KG1 (cell line): ENCODE results near the gene KATNAL1.

Experiments used
- DNase-seq: peaks from one replicate; lab custom pipeline; 2025; lab: John Stamatoyannopoulos, UW

KATNAL1 gene

DNA sequence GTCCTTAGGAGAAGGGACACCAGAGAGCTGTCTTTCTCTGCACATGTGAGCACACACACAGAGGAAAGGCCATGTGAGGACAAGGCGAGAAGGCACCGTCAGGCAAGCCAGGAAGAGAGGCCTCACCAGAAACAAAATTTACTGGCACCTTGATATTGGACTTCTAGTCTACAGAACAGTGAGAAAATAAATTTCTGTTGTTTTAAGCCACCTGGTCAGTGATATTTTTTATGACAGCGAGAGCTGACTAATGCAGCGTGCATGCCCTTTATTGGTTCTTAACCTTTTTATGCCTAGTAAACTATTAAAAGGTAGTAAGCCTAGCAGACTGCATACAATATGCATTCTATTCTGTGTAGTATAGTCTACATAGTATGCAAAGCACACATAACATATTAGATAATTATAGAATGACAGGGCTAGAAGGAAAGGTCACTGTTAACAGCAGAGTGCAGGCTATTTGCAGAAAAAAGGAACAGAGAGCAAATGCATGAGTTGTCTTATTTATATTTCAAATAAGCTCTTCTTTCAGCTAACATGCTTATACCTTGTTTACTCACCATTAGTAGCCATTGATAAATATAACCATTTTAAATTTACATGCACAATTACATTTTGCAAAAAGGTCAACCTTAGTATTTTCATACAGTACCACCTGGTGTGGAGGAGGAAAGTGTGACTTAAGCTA, 25.2 kb upstream of the KATNAL1 start:
- no peak for DNase-seq

DNA sequence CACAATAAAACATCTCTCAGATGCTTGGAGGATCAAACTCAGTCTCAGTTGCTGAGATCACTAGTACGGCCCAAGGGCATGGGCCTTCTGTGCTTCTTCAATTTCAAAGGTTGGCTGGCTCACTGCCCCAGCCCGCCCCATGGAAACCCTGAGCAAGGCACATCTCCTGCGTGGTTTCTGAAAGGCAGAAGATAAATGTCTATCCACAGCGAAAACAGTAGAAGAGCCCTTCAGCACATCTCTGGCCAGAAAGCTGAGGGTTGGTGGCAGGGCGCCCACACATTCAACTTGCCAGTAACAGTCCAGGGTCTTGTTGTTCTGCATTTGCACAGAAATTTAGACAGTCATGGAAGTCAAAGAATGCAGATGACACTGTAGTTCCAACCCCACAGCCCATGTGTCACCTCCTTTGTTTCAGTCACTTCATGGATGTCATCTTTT, 24.0 kb upstream of the KATNAL1 start:
- no peak for DNase-seq

DNA sequence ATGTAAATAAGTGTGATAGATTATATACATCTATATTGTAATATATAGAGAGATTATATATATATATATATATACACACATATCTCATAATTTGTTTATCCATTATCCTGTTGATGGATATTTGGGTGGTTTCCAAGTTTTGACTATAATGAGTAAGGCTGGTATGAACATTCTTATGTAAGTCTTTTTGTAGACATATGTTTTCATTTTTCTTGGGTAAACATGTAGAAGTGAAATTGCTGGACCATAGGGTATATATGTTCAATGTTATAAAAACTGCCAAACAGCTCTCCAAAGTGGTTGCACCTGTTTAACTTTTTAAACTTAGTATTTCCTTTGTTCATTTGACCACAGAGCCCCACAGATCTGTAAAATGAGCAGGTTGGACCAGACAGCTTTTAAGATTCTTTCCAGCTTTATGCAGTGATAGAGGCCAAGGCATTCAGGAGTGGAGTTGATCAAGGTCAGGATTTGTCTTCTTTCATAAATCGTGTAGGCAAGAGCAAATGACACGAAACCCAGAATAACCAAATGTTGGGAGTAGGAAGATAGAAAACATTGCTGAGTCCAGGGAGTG, 21.7 kb upstream of the KATNAL1 start:
- DNase-seq = no peak

DNA sequence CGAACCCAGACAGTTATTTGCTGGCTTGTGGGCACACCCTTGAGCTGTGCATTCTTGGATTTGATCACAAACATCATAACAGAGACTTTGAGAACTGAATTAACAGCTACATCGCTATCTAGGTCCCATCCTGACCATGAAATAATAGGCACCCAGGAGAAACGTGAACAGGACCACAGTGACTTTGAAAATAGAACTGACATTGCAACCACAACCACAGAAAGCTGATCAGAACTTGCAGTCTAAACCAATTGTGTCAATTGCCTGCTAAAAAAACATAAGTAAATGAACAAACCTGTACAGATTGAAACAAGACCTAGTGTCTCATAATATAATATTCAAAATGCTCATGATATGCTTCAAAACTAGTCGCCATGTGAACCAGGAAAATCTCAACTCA, 18.3 kb upstream of the KATNAL1 start:
- no peak for DNase-seq

DNA sequence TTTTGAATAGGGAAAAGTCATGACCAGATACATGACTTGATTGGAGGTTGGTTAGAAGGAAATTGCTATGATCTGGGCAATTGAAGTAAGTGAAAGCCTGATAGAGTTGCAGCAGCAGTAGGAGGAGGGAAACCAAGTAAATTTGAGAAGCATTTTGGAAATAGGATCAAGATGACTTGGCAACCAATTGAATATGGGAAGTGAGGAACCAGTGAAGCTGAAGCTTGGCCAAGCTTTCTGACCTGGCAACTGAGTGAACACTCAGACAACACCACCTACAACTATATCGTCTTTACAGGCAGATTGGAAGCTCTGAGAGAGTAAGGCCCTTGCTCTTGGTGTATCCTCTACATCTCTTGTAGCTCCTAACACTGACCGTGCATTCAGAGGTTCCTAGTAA, 16.2 kb upstream of the KATNAL1 start:
- no peak for DNase-seq

DNA sequence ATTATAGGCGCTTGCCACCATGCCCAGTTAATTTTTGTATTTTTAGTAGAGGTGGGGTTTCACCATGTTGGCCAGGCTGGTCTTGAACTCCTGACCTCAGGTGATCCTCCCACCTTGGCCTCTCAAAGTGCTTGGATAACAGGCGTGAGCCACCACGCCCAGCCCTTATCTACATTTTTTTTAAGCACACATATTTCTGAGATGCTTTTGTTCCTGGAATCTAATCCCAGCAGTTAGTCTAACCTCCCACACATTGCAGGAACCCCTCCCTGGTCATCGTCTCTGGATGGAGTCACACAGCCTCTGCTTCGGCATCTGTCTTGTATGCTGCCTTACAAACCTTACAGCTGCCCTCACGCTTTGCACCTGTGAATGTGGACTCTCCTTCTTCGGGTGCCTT, 15.1 kb upstream of the KATNAL1 start:
- DNase-seq = no peak

DNA sequence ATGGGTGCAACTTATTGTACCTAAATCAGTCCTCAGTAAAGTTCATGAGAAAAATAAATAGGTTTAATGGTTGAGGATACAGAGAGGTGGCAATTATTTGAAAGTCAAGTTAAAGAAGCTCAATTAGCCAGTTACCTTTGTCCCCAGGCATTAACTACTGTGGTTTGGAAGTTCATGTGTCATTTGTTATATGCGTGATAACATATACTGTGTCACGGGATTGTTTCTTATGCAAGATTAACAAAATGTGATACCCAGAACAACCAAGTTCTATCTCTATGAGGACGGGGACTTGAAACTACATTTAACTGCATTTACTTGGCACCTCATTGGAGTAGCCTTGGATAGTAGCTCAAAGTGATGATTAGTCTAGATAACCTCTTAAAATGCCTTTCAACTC, 13.9 kb upstream of the KATNAL1 start:
- DNase-seq = no peak

DNA sequence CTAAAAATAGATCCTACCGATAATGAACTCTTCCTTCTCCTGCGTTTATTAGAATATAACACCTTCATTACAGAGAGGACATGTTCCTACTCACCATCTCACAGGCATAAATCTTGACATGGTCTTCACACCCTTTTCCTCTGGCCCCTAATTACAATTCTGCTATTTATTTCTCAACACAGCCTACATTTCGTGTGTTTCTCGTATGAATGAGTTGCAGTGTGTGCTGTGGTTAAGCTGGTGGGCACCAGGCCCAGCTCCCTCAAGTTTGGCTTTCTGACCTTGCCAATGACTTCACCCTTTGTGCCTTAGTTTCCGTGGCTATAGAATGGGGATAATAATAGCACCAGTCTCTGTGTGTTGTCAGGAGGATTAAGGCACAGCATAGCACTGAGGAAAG, 12.3 kb upstream of the KATNAL1 start:
- no peak for DNase-seq

DNA sequence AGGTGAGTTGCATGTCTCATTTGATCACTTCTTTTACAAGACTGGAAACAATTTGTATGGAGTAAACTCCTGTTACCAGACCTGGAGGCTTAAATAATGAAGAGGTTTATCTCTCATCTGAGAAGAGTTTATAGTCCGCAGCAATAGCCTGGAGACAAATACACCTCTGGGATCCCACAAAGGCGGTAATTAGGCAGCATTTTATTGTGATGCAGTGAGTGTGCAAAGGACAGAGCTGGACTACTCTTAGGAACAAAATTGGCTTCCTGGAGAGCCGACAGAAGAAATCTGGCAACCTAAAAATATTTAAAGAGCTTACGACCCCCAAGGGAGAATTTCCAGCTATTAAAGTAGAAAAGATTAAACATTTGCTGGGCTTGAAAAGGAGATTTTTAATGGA, 11.8 kb upstream of the KATNAL1 start:
- no peak for DNase-seq

DNA sequence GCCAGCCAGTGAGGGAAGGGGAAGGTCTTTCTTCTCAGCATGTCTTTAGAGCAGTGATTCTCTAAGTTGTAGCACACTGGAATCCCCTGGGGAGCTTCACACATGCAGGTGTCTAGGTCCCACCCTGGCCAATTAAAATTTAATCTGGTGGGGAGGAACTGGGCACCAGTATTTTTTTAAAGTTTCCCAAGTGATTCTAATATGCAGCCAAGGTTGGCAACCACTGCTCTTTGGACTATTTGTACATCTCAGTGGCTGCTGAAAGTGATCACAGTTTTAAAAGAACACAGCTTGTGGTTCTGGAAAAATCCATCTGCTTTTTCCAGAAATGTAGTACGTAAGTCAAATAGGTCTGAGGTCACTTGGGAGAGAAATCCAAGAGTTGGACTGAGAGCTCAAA, 10.7 kb upstream of the KATNAL1 start:
- no peak for DNase-seq

DNA sequence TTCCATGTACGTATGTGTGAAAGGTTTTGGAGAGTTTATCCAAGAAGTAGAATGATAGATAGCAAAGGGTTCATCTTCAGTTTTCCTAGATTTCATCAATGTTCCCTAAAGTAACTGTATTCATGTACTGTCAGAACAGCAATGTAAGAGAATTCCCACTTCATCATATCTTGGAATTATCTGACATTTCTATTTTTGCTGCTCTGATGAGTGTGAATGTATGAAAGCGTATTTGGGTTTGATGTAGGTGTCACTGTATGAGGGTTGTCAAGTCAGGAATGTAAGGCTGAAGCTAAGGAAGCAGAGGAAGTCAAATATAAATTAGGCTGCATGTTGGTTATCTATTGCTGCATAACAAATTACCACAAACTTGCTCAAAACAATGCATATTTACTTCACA, 7.2 kb upstream of the KATNAL1 start:
- no peak for DNase-seq

DNA sequence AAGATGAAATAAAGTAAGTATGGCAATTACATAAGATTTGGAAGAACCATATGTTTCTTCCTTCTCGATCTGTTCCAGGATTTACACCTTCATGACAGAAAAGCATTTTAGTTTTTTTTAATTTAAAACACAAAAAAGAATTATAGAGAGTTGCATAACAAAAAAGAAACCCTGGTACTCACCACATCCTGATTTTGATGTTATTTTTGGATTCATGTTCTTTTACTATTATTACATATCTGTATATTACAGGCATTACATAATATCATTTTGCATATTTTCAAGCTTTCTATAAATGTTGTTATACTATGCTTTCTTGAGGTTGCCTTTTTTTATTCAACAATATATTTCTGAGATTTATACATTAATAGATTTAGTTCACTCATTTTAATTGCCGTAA, 6.7 kb upstream of the KATNAL1 start:
- no peak for DNase-seq

DNA sequence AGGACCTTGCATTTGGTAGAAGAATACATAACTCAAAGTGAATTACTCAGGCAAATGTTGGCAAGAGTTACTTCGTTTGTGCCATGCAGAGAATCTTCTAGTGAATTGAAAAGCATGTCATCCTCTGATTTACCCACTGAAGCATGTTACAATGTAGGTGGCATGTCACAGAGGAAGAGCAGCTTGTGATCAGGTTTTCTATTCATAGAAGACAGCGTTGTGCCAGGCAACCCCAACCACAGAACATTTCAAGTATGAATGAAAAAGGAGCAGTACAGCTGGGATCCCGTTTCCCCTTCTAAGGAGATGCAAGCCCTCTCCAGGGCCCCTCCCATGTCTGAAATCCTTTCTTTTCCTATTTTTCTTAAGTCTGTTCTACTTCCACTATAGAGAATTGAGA, 6.0 kb upstream of the KATNAL1 start:
- no peak for DNase-seq

DNA sequence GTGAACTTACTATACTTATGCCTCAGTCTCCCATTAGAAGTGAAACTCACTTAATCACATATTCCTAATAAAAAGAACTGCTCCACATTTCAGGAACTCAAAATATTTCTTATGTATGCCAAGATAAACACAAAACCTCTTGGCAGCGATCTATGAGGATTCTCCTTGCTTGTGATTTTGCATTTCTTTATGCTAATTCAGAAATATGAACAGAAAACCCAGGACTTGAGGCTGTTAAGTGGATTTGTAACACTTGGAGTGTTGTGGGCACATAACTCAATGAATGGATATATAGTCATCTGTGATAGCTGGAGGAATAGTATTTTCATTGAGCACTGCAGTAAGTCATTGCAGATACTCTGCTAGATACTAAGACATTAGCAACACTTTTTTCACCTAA, 5.6 kb upstream of the KATNAL1 start:
- no peak for DNase-seq

DNA sequence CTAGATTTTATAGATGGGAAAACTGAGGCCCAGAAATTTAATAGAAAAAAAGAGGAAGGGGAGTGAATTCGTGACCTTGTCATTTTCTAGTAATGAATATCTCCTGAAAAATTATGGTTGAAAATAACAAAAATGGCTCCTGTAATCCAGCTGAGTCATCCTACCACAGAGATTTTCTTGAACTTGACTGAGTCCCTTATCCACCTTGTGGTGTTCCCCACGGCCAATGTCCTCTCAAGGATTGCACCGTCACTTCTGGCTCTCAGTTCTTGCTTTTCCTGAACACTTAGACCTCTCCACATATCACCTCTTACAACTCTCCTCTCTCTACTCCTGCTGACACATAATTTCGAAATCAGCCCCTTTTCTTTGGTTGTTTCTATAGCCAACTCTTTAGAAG, 1.2 kb upstream of the KATNAL1 start:
- no peak for DNase-seq

DNA sequence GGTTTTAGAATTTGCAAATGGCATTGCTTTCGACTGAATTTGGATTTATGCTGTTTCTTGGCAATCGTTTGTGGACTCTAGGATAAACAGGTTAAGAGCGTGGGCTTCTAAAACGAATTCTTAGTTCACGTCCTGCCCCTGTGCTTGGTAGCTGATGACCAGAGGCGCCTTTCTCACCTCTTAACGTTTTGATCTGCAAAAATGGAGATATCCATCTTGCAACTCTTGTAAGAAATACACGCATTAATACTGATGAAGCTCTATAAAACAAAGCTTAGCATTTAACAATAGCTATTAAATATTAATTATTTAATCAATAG, 580 bp upstream of the KATNAL1 start:
- no peak for DNase-seq

DNA sequence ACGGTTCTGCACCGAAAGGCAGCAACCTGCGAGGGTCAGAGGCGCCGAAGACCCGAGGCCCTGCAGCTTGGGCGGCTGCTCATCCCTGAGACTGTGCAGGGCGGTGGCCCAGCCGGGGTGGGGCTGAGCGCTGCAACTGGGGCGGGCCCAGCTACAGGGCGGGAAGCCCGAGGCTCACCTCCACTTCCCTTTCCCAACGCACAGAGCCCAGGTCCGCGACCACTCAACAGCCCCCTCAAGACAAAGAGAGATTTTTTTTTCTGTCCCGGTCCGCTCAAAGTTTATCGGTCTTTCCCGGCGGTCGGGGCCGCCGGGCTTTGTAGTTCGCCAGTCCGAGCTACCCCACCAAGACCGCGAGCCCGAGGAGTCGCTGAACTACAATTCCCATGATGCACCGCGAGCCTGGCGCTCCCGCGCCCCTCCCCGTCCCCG, 573 bp downstream of the KATNAL1 start:
- peak; percentile 77 for DNase-seq

DNA sequence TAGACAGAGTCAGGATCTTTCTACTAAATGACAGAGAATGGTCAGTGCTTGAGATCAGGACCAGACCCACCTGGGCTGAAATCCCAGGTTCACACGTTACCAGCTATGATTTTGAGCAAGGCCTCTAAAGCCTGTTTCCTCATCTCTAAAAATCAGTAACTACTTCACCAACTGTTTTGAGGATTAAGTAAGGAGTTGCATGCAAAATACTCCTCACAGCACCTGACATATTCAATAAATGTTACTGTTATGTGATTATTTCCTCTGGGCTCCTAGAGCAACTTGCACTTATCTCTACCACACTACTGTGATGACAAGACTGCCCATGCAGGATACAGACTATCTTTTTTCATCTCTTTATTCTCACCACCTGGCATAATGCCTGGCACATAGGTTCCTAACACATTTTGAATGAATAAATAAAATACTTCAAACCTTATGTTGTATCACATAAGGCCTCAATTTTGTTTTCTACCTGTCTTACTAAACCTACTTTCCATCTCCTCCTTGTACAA, 1.8 kb downstream of the KATNAL1 start:
- DNase-seq = no peak

DNA sequence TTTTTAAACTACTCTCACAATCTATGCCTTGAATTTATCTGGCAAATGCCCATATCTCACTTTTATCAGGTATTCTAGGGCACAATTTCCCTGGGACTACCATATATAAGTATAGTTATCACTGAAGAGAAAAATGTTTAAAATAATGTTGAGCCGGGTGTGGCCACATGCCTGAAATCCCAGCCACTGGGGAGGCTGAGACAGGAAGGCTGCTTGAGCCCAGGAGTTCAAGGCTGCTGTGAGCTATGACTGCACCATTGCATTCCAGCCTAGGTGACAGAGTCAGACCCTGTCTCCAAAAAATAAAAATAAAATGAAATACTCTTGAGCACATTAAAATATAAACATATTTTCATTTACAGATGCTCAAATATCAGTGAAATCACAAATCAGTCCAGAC, 4.1 kb downstream of the KATNAL1 start:
- DNase-seq = no peak

DNA sequence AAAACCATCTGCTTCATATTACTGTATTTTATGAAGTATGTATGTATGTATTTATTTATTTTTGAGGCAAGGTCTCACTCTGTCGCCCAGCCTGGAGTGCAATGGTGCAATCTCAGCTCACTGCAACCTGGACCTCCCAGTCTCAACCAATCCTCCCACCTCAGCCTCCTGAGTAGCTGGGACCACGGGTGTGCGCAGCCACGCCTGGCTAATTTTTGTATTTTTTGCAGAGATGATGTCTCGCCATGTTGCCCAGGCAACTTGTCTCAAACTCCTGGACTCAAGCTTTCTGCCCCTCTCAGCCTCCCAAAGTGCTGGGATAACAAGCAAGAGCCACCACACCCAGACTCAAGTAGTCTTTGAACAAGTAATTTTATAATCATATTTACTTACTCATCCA, 5.5 kb downstream of the KATNAL1 start:
- DNase-seq = no peak

DNA sequence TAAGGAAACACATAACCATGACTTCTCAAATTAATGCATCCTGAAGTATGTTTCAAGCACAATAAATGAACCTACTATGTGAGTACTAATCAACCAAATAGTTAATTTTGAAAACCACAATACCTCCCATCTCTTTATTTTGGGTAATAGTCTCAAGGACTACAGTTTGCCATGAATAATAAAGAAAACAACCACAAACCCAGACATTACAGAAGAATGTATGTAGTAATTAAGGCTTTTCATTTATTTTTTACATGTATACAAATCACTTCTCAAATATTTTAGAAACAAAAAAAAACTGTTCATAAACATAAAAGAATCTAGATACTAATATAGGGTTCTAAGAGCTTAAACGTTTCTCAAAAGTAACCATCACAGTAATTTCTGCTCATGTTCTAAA, 6.8 kb downstream of the KATNAL1 start:
- DNase-seq = no peak

DNA sequence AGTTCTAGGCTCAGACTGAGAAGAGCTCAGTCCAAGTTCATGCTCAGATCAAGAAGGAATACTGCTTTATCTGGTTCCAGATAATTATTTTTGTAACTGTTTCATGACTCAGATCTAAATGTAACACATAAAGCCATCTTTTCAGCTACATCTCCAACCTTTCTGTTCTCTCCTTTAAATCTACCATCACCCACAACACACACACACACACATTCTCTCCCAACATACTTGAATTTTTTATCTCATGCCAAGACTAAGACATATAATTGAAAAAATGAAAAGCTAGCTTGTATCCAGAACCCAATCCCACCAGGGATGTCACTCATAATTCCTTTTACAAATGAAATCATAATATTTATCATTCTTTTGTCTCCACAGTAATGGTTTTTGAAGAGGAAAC, 7.6 kb downstream of the KATNAL1 start:
- DNase-seq = no peak

DNA sequence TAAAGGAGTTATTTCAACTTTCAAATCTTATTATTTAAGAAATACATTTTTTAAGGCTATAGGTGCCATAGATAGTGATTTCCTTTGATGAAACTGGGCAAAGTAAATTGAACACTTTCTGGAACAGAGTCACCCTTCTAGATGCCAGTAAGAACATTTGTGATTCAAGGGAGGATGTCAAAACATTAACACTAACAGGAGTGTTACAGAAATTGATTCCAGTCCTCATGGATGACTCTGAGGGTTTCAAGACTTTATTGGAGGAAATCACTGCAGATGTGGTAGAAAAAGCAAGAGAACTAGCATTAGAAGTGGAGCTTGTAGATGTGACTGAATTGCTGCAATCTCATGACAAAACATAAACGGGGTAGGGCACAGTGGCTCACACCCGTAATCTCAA, 12.2 kb downstream of the KATNAL1 start:
- no peak for DNase-seq

DNA sequence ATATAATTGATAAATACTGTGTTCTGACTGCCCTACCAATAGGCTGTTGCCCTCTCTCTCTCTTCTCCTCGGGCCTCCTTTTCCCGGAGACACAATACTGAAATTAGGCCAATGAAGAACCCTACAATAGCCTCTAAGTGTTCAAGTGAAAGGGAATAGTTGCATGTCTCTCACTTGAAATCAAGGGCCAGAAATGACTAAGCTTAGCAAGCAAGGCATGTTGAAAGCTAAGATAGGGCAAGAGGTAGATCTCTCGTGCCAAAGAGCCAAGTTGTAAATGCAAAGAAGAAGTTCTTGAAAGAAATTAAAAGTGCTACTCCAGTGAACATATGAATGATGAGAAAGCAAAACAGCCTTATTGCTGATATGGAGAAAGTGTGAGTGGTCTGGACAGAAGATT, 13.3 kb downstream of the KATNAL1 start:
- DNase-seq = no peak
